Measurements from ENCODE around the gene LIN7B.
A peak's percentile ranks its signal among the peaks of the same experiment; 100 is the strongest.

DNA sequence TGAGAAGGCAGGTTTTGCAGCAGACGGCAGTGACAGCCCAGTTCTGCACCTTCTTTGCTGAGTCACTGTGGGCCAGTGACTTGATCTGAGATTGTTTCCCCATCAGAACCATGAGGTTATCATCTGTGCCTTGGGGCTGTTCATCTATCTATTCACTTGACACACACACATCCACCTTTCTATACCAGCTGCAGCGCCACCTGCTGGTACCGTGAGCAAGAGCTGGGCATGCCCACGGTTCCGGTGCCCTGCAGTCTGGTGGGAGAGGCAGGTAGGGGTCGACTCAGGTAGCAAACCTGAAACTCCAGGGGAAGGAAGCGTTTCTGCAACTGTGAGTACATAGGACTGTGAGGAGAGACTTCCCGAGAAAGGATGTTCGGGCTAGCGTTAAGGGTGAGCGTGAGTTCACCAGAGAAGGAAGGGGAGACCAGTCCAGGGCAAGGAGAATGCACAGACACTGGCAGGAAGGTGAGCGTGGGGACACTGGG, 7.5 kb upstream of the LIN7B start:
- no peak for TF ChIP-seq POLR2A (IDR thresholded peaks at IDR 0.05)
- TF ChIP-seq, protein P1, sequence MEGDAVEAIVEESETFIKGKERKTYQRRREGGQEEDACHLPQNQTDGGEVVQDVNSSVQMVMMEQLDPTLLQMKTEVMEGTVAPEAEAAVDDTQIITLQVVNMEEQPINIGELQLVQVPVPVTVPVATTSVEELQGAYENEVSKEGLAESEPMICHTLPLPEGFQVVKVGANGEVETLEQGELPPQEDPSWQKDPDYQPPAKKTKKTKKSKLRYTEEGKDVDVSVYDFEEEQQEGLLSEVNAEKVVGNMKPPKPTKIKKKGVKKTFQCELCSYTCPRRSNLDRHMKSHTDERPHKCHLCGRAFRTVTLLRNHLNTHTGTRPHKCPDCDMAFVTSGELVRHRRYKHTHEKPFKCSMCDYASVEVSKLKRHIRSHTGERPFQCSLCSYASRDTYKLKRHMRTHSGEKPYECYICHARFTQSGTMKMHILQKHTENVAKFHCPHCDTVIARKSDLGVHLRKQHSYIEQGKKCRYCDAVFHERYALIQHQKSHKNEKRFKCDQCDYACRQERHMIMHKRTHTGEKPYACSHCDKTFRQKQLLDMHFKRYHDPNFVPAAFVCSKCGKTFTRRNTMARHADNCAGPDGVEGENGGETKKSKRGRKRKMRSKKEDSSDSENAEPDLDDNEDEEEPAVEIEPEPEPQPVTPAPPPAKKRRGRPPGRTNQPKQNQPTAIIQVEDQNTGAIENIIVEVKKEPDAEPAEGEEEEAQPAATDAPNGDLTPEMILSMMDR (IDR thresholded peaks at IDR 0.05 in 4 of 5, conservative IDR thresholded peaks at IDR 0.05 in 1 of 5): peak; percentile 70 to 82 (median 78)
